Right cardiac atrium (tissue), 5 donors: ENCODE data around the gene C5AR2. TPM values are rescaled to one million over a fixed set of nuclear protein-coding genes. Genes with fewer than 3 reads are reported as not detected.
"Not testable (repeated sequence)": the region's sequence is repeated elsewhere in the genome, so short reads cannot be mapped to it uniquely, and the experiment has no call there.

Experiments used
- ATAC-seq, 2 donors: fragments of 200-7000 bp; cut with Tn5 transposase; one replicate each; pipeline versions ENCODE4 v1.8.0 to v1.9.1; 2020; ENCODE audit warnings: moderate library complexity in 2 of 2, mild to moderate bottlenecking in 1 of 2
- DNase-seq, 3 donors: peaks; one replicate each; pipeline ENCODE4 v3.0.0-alpha.2; 2020
- H3K27ac ChIP-seq: one replicate; pipeline ENCODE4 v1.5.1; 2013; ENCODE audit warnings: mild to moderate bottlenecking, low read length, control low read depth, moderate library complexity
- H3K27me3 ChIP-seq: one replicate; pipeline ENCODE4 v1.6.1; 2013; ENCODE audit not compliant: control insufficient read depth, insufficient read depth
- H3K4me1 ChIP-seq: one replicate; pipeline ENCODE4 v1.6.1; 2013; ENCODE audit warnings: low read length; ENCODE audit not compliant: control insufficient read depth, insufficient read depth
- H3K4me3 ChIP-seq: one replicate; pipeline ENCODE4 v1.5.1; 2013; ENCODE audit warnings: low read length, control low read depth
- H3K9me3 ChIP-seq: one replicate; pipeline ENCODE4 v1.6.1; 2013; ENCODE audit warnings: low read length; ENCODE audit not compliant: control insufficient read depth
- WGBS: extraction: QIAGEN DNeasy Blood & Tissue Kit; methylation state at CpG from one replicate; pipeline ENCODE4 v1.1.7; 2013; 5-methylcytosine and 5-hydroxymethylcytosine counted together
- intact Hi-C, 4 donors: fragments of 100-400 bp; cut with DNase I; formaldehyde crosslinking; loops; one replicate each; pipeline versions ENCODE4 v1.11.0 to v1.14.0; 2022 to 2023
- long read RNA-seq, 4 donors: library from polyadenylated mRNA; unstranded; transcript quantifications; one replicate each; pipeline ENCODE4 v2.0.0, GENCODE V29; 2020 to 2021
- polyA plus RNA-seq: library from polyadenylated mRNA; stranded (reverse); fragments of 200-250 nt; gene quantifications from one replicate; pipeline ENCODE4 v1.2.3, GENCODE V29; 2013
- total RNA-seq, 4 donors: library from RNA; stranded (reverse); fragmentation: NEBNext Ultra II Directional; extraction: Animal tissue kit (Norgen Biotek cat#: 25700); gene quantifications; one replicate each; pipeline ENCODE4 v1.2.1, GENCODE V29; 2021
- donor health status: healthy with polysubstance abuse.
- donor health status: DM: no; HTN: yes; CAD: no.
- donor health status: DM: no; HTN: no; CAD: no.
- donor health status: DM: no; HTN: yes; CAD: no; lungs with severe emphysema.
- donor health status: DM: yes; HTN: yes; CAD: no.

C5AR2 gene
- total RNA-seq (1 to 10 TPM in 3 of 4 donors, under 1 TPM in 1; 0.65 to 2.5 (median 1.4) TPM), polyA plus RNA-seq (0.79 TPM)
- long read RNA-seq, donor 1, partial matches to known transcripts: 0 of 1 reads
- long read RNA-seq, donor 1, other reads (novel, unspliced or antisense): 1 of 1 reads
- long read RNA-seq, donor 2: 0 reads
- long read RNA-seq, donor 3, partial matches to known transcripts: 0 of 1 reads
- long read RNA-seq, donor 3, other reads (novel, unspliced or antisense): 1 of 1 reads
- long read RNA-seq, donor 4, partial matches to known transcripts: 0 of 1 reads
- long read RNA-seq, donor 4, other reads (novel, unspliced or antisense): 1 of 1 reads

GRCh38 chr19:47331931-47332547, at the start of gene C5AR2:
Gene C5AR2 (plus strand): TSS chr19:47332175. CDS start chr19:47340800, 8,625 bp downstream.
- Histone ChIP-seq H3K27ac (peak within 1 kb of the TSS; percentile 26), H3K27me3 (no peaks in the 10 kb centered on the region), H3K4me3 (no peak within 1 kb of the TSS), H3K4me1 (no peaks in the 10 kb centered on the region), H3K9me3 (no peaks in the 10 kb centered on the region)
- intact Hi-C loops: no loop called here
- ATAC-seq (peak; percentile 12 to 68), DNase-seq (peak in 1 of 3 donors; percentile 52)
- 42% methylated on average over 18 of the region's 18 CpGs for WGBS

GRCh38 chr19:47283405-47284059, 48.4 kb upstream of the C5AR2 start:
- Histone ChIP-seq H3K27me3 (no peaks in the 10 kb centered on the region), H3K4me1 (no peaks in the 10 kb centered on the region), H3K9me3 (no peaks in the 10 kb centered on the region), H3K4me3 (no peak overlapping the region), H3K27ac (no peak overlapping the region)
- ATAC-seq: no peak
- intact Hi-C loops: no loop called here
- DNase-seq: no peak
- WGBS: 71% methylated on average over 10 of the region's 10 CpGs

- intact Hi-C loops: no loop called here
- H3K4me1 ChIP-seq: no peaks in the 10 kb centered on the region
- H3K27ac ChIP-seq: no peak overlapping the region
- 30% methylated on average over 9 of the region's 9 CpGs for WGBS
- no peaks in the 10 kb centered on the region for H3K27me3 ChIP-seq
- ATAC-seq: peak in 1 of 2 donors; percentile 30
- no peak for DNase-seq
- no peaks in the 10 kb centered on the region for H3K9me3 ChIP-seq
- H3K4me3 ChIP-seq: no peak overlapping the region
Measured at GRCh38 chr19:47284324-47284899, 47.6 kb upstream of the C5AR2 start.

- H3K27me3 ChIP-seq: no peaks in the 10 kb centered on the region
- ATAC-seq (peak; percentile 57 to 82), DNase-seq (peak; percentile 42 to 72 (median 68))
- H3K9me3 ChIP-seq: no peaks in the 10 kb centered on the region
- H3K27ac ChIP-seq: no peak overlapping the region
- H3K4me3 ChIP-seq: no peak overlapping the region
- no peaks in the 10 kb centered on the region for H3K4me1 ChIP-seq
- WGBS: 26% methylated on average over 12 of the region's 12 CpGs
- intact Hi-C loops: loop anchor here (2.0 to 10.0 kb wide), 4 partner anchors 95 to 409 kb away; no protein-coding TSS in a partner anchor
Measured at GRCh38 chr19:47296036-47296435, 35.9 kb upstream of the C5AR2 start.

- H3K4me3 ChIP-seq, H3K9me3 ChIP-seq, H3K4me1 ChIP-seq, H3K27ac ChIP-seq, intact Hi-C loops, H3K27me3 ChIP-seq, DNase-seq, ATAC-seq: not testable (repeated sequence)
- 90% methylated on average over 14 of the region's 14 CpGs for WGBS
Measured at GRCh38 chr19:47300867-47301266, 31.1 kb upstream of the C5AR2 start.

- H3K27me3 ChIP-seq: no peaks in the 10 kb centered on the region
- no peak for ATAC-seq
- intact Hi-C loops: no loop called here
- H3K9me3 ChIP-seq: no peaks in the 10 kb centered on the region
- H3K4me3 ChIP-seq: no peak overlapping the region
- WGBS: 90% methylated on average over 10 of the region's 10 CpGs
- DNase-seq: no peak
- H3K27ac ChIP-seq: no peak overlapping the region
- no peaks in the 10 kb centered on the region for H3K4me1 ChIP-seq
Measured at GRCh38 chr19:47302249-47302648, 29.7 kb upstream of the C5AR2 start.

- Histone ChIP-seq H3K4me1 (no peaks in the 10 kb centered on the region), H3K27me3 (no peaks in the 10 kb centered on the region), H3K9me3 (no peaks in the 10 kb centered on the region), H3K4me3 (no peak overlapping the region), H3K27ac (no peak overlapping the region)
- whole genome bisulfite sequencing: 65% methylated on average over 6 of the region's 6 CpGs
- ATAC-seq (no peak), DNase-seq (no peak)
- intact Hi-C loops: no loop called here
Measured at GRCh38 chr19:47303966-47304365, 28.0 kb upstream of the C5AR2 start.

- intact Hi-C loops: no loop called here
Measured at GRCh38 chr19:47305309-47305751, 26.6 kb upstream of the C5AR2 start.

GRCh38 chr19:47306303-47306702, 25.7 kb upstream of the C5AR2 start:
- ATAC-seq (no peak), DNase-seq (no peak)

More at GRCh38 chr19:47305309-47305751, 26.6 kb upstream of the C5AR2 start:
- no peaks in the 10 kb centered on the region for H3K27me3 ChIP-seq
- no peaks in the 10 kb centered on the region for H3K4me1 ChIP-seq
- DNase-seq: peak; percentile 56 to 87 (median 86)
- no peak overlapping the region for H3K27ac ChIP-seq
- no peak overlapping the region for H3K4me3 ChIP-seq
- ATAC-seq: peak; percentile 33 to 51
- 9% methylated on average over 14 of the region's 14 CpGs for WGBS
- no peaks in the 10 kb centered on the region for H3K9me3 ChIP-seq

GRCh38 chr19:47309038-47309437, 22.9 kb upstream of the C5AR2 start:
- no peak for ATAC-seq
- Histone ChIP-seq H3K9me3 (no peaks in the 10 kb centered on the region), H3K27me3 (no peaks in the 10 kb centered on the region), H3K4me3 (no peak overlapping the region), H3K4me1 (no peaks in the 10 kb centered on the region), H3K27ac (no peak overlapping the region)
- no peak for DNase-seq
- intact Hi-C loops: no loop called here
- whole genome bisulfite sequencing: 56% methylated on average over 8 of the region's 8 CpGs

More at GRCh38 chr19:47306303-47306702, 25.7 kb upstream of the C5AR2 start:
- no peaks in the 10 kb centered on the region for H3K4me1 ChIP-seq
- H3K27ac ChIP-seq: no peak overlapping the region
- H3K27me3 ChIP-seq: no peaks in the 10 kb centered on the region
- no peak overlapping the region for H3K4me3 ChIP-seq
- intact Hi-C loops: no loop called here
- H3K9me3 ChIP-seq: no peaks in the 10 kb centered on the region
- WGBS: 89% methylated on average over 3 of the region's 3 CpGs

GRCh38 chr19:47309608-47310007, 22.4 kb upstream of the C5AR2 start, which contains the start of gene C5AR1:
Gene C5AR1 (plus strand): TSS chr19:47309861. CDS start chr19:47309896, 35 bp downstream.
- Histone ChIP-seq H3K27me3 (no peaks in the 10 kb centered on the region), H3K4me3 (no peak within 1 kb of the TSS)
- DNase-seq: peak in 2 of 3 donors; percentile 66 to 78

More at GRCh38 chr19:47309608-47310007, 22.4 kb upstream of the C5AR2 start, which contains the start of gene C5AR1:
- ATAC-seq: peak; percentile 62 to 63
- H3K4me1 ChIP-seq: no peaks in the 10 kb centered on the region
- H3K27ac ChIP-seq: no peak within 1 kb of the TSS
- no peaks in the 10 kb centered on the region for H3K9me3 ChIP-seq
- 38% methylated on average over 12 of the region's 12 CpGs for WGBS
- intact Hi-C loops: no loop called here
